ENCODE measurements around the gene SLC19A2.

SLC19A2 gene

DNA sequence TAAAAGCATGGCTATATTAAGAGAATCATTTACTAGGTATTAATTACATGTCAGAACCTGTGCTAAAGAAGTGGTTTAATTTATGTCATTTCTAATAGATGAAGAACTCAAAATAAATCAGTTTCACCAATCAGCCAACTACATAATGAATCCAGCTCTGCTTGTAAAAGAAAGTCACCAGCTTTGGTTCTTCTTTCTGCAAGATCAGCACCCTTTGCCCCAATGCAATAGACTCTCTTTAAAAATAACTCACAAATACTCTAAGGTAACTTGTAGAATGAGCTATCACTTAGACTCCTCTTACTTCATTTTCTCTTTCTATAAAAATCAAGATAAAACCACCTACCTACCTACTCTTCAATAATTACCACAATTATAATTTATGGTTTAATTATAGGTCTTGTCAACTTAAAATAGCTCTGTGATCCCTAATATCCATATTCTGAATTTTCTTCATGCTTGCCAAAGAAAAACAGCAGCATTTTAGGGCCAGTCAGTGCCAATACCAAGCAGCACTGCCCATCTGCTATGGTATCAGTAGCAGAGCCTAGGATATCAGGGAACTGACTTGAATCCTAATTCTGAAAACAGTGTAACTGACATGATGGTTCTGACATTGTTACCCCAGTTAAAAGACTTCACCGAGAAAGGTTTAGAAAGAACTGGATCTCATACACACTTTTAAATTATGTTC is 11.3 kb downstream of the SLC19A2 start:
- no peak for DNase-seq (ENCODE audit: low read depth)

GRCh38 chr1:169473347-169473746 is 12.4 kb downstream of the SLC19A2 start:
- DNase-seq (ENCODE audit: low read depth), result no peak

DNA sequence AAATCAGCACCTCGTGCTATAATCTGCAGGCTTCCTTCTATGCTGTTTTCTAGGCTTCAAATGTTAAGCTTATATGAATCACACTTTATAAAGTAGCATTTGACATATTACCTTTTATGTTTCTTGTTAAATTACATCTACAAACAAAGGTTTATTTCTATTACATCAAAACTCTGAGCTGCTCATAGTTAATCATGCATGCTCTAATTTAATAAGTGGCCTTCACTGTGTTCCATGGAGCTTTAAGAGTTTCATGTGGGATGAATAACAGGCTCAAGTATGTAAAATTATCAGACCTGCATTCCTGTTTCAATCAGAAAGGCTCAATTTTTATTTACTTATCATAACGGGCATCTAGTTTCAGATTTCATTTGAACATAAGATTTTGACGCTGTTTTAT is 13.0 kb downstream of the SLC19A2 start:
- DNase-seq (ENCODE audit: low read depth), result no peak

DNA sequence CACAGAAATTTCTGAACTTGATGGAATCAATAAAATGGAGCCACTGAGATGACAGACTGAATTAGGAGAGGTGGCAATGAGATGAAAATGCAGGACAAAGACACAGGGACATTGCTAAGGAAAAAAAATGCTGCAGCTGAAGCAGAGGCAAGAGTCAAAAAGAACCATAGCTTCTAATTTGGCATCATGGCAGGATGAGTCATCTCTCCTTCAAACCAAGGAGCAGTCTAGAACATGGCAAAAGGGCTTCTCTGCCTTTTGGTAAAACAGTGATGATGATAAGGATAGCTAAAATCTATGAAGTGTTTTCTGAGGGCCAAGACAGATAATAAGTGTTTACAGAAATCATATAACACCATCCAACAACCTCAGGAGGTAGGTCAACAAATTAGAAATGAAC is 16.8 kb downstream of the SLC19A2 start:
- no peak for DNase-seq (ENCODE audit: low read depth)

DNA sequence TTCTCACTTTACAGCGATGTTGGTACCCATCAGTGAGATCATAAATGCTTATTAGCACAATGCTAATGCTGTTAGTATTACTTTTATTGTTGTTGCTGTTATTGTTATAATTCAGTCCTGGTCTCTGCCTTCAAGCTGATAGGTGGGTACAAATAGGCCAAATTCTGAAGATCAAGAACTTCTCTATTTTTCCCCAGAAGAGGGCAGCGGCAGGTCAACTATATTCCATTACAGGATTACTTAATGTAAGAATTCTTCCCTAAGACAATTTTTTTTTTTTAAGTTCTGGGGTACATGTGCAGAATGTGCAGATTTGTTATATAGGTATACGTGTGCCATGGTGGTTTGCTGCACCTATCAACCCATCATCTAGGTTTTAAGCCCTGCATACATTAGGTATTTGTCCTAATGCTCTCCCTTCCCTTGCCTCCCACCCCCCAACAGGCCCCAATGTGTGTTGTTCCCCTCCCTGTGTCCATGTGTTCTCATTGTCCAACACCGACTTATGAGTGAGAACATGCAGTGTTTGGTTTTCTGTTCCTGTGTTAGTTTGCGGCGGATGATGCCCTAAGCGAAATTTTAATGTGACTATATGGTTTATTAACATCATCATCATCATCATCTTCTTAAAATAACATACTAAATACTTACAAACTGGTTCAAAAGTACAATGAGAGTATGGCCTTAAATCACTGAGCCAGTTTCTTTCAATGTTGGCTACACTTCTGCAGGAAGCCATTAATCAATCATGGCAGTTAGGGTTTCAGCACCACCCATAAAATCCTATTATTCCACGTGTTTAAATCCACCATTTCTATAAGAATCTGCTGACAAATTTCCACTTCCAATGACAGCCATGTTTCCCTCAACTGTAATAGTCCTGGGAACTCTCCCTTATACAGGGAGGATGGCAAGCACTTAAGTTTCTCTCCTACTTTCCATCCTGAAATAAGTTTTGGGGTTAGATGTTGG is 19.2 kb downstream of the SLC19A2 start:
- DNase-seq (ENCODE audit: low read depth), result no peak

GRCh38 chr1:169465281-169465680 is 20.5 kb downstream of the SLC19A2 start:
- DNase-seq (ENCODE audit: low read depth), result no peak

GRCh38 chr1:169462385-169462784 is 23.4 kb downstream of the SLC19A2 start:
- no peak for DNase-seq (ENCODE audit: low read depth)

- no peak for DNase-seq (ENCODE audit: low read depth)
These were observed 24.2 kb downstream of the SLC19A2 start for GRCh38 chr1:169461390-169462000.

DNA sequence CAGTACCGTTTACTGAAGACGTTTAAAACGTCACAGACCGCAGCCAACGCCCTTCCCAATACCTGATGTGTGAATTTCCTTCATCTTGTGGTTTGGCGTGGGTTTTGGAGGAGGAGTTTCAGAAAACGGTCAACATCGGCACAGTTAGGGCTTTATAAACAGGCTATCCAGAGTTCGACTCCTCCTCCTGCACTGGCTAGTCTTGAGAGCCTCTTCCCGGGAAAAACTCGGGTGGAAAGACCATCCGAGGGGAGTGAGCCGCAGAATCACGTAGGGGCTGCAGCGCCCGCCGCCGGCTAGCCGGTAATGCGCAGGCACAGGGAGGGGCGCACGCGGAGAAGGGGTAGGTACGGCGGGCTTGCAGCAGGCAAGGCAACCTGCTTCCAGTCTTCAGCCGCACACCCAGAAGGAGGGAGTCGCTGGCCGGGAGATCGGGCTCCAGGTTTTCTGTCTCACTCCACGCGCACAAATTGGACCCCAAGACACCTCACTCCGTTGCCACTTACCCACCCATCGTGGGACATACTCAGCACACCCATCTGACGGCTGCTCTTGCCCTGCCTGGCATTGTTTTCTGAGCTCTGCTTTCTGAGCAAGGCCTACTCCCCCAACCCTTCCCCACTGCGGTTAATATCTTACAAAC is 25.4 kb downstream of the SLC19A2 start:
- no peak for DNase-seq (ENCODE audit: low read depth)

DNA sequence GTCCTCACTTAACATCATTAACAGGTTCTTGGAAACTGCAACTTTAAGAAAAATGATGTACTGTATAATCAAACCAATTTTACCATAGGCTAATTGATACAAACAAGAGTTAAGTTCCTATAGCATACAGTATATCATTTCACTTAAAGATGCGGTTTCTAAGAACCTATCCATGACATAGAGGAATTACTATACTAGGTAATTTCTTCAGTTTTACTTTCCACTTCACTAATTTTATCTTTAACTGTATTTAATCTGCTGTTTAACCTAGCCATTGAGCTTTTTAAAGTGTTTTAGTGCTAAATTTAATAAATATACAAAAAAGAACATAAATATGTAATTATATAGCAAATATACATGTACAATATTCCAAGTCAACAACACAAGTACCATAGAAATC is 28.3 kb downstream of the SLC19A2 start:
- no peak for DNase-seq (ENCODE audit: low read depth)

- no peak for DNase-seq (ENCODE audit: low read depth)
These were observed 29.7 kb downstream of the SLC19A2 start for GRCh38 chr1:169456029-169456428.

DNA sequence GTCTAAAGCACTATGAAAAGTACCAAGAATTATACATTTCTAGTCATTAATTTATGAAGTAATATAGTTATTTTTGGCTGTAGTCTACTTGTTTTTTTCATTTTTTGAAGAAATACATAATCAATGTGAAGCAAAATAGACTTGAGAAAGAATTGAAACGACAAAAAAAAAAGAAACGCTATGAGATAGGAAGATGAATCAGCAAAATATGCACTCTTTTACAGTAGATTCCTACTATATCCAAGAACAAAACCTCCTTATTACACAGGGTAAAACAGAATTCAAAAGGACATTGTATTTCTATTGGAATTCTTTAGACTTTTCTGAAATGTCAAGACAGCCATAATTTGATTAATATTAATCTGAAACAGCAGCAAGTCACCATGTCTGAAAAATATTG is 32.8 kb downstream of the SLC19A2 start:
- no peak for DNase-seq (ENCODE audit: low read depth)

DNA sequence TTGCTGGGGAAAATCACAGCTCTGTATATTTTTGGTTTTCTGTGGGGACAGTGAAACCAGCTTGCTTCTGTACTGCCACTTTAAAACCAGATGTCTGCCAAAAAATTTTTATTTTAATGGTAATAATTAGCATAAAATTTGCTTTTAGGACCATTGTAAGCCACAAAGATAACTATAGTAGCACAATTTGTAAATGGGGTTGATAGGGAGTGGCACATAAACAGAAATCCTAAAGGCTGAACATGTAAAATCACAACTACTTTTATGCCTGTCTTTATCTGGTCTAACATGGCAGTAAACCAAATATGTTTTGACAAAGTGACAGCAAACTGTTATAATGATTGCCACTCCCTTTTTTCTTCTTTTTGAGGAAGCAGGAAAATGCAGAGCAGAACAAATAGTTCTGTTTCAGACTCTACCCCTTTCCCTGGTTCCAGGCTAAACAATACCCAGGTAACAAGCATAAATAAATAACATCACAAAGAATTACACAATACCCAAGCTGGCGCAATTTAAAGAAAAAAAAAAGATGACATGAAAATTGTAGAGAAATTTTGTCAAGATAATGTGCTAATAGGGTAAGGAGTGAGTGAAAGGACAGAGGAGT is 34.4 kb downstream of the SLC19A2 start:
- no peak for DNase-seq (ENCODE audit: low read depth)

DNA sequence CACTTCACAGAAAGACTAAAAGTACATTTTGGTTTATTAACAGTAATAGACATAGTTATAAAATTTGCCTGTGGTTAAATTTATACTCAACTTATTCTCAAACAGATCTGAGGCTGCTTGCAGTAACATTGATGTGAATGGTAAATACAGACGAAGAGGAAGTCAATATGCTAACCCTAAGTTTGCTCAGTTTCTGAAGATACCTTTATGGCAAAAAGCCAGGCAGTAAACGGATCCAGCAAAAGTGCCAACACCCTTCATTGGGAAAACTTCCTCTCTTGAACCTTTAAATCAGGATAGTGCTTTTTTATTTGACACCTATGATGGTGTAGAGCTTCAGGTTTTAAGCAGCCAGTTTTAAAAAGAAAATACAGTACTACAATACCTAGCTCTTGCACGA is 41.8 kb downstream of the SLC19A2 start:
- no peak for DNase-seq (ENCODE audit: low read depth)

DNA sequence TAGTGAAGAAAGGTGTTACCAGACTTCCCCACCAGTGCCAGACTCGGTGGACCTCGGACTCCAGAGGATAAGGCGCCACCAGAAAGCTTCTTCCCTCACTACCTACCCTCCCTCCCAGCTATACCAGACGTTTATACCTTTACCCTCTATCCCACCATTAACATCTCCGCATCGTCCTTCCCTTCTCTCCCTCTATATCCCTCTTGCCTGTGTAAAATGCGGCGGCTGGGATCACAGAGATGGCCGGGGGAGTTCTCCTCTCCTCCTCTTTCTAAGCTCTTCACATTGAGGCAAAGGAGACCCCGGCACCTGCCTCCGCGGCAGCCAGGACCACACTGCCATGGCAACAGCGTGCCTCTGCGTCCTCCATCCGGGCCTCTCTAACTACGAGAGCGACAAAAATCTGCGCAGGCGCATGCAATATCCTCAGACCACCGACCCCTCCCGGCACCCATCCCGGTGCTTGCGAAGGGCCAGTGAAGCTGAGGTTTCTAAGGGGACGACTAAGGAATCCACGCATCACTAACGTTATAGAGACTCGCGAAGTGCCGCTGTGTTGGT is 58.6 kb downstream of the SLC19A2 start, which contains the start of gene CCDC181:
CCDC181 (minus strand) TSS at position 394 of the 561 bp plus-strand sequence. CDS start 2,547 bp downstream, outside the sequence.
- DNase-seq (ENCODE audit: low read depth), result peak; percentile 61

- DNase-seq (ENCODE audit: low read depth), result no peak
These were observed 59.5 kb downstream of the SLC19A2 start for GRCh38 chr1:169426174-169426705.

DNA sequence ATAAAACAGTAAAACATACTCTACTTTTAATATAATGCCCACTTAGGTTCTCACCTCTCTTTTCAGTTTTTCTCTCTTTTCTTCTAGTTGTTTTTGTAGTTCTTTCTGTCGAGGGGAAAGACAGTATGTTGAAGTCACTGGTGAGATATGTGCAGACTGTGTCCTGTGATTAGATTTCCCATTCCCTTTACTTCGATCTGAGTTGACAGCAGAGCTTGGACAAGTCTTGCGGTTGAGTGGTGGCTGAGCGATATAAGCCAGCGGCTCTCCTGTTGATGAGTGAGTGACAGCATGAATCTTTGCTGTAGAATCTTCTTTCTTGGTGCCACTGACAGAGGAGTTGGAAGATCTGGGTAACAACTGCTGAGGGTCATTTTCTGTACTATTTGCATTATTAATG is 64.4 kb downstream of the SLC19A2 start:
- no peak for DNase-seq (ENCODE audit: low read depth)

GRCh38 chr1:169414952-169415351 is 70.8 kb downstream of the SLC19A2 start:
- DNase-seq (ENCODE audit: low read depth), result no peak

All from CMK (cell line).